ENCODE measurements around the gene VIM.

VIM gene

DNA sequence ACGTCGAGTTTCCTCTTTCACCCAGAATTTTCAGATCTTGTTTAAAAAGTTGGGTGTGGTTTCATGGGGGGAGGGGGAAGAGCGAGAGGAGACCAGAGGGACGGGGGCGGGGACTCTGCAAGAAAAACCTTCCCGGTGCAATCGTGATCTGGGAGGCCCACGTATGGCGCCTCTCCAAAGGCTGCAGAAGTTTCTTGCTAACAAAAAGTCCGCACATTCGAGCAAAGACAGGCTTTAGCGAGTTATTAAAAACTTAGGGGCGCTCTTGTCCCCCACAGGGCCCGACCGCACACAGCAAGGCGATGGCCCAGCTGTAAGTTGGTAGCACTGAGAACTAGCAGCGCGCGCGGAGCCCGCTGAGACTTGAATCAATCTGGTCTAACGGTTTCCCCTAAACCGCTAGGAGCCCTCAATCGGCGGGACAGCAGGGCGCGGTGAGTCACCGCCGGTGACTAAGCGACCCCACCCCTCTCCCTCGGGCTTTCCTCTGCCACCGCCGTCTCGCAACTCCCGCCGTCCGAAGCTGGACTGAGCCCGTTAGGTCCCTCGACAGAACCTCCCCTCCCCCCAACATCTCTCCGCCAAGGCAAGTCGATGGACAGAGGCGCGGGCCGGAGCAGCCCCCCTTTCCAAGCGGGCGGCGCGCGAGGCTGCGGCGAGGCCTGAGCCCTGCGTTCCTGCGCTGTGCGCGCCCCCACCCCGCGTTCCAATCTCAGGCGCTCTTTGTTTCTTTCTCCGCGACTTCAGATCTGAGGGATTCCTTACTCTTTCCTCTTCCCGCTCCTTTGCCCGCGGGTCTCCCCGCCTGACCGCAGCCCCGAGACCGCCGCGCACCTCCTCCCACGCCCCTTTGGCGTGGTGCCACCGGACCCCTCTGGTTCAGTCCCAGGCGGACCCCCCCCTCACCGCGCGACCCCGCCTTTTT, at the start of gene VIM:
Gene VIM, plus strand, starts transcription at position 151 of the 925 bp plus-strand sequence. CDS start 1,182 bp downstream, outside the sequence.
- peaks cover 61% of the 10 kb centered on the region for H3K4me1 Mint-ChIP-seq
- peaks cover 37% of the 10 kb centered on the region for H3K36me3 Mint-ChIP-seq (ENCODE audit: low read depth)
- peak within 1 kb of the TSS; percentile 94 for H3K27ac Mint-ChIP-seq
- ATAC-seq (peak; percentile 54), DNase-seq (peak; percentile 88)
- no peaks in the 10 kb centered on the region for H3K27me3 Mint-ChIP-seq
- H3K4me3 Mint-ChIP-seq, result peak within 1 kb of the TSS; percentile 94
- H3K9me3 Mint-ChIP-seq, result no peaks in the 10 kb centered on the region

GRCh38 chr10:17179002-17179401, 49.0 kb upstream of the VIM start:
- ATAC-seq, result no peak
- H3K4me1 Mint-ChIP-seq, result peaks cover 18% of the 10 kb centered on the region

GRCh38 chr10:17181110-17181509, 46.9 kb upstream of the VIM start:
- no peaks in the 10 kb centered on the region for H3K9me3 Mint-ChIP-seq
- no peak overlapping the region for H3K27ac Mint-ChIP-seq
- DNase-seq (no peak), ATAC-seq (no peak)
- peaks cover 7% of the 10 kb centered on the region for H3K4me1 Mint-ChIP-seq
- no peaks in the 10 kb centered on the region for H3K27me3 Mint-ChIP-seq
- H3K36me3 Mint-ChIP-seq (ENCODE audit: low read depth), result peaks cover 2% of the 10 kb centered on the region
- no peak overlapping the region for H3K4me3 Mint-ChIP-seq

More at GRCh38 chr10:17179002-17179401, 49.0 kb upstream of the VIM start:
- DNase-seq, result no peak
- no peaks in the 10 kb centered on the region for H3K9me3 Mint-ChIP-seq
- H3K36me3 Mint-ChIP-seq (ENCODE audit: low read depth), result no peaks in the 10 kb centered on the region
- H3K27ac Mint-ChIP-seq, result no peak overlapping the region
- no peak overlapping the region for H3K4me3 Mint-ChIP-seq
- no peaks in the 10 kb centered on the region for H3K27me3 Mint-ChIP-seq

DNA sequence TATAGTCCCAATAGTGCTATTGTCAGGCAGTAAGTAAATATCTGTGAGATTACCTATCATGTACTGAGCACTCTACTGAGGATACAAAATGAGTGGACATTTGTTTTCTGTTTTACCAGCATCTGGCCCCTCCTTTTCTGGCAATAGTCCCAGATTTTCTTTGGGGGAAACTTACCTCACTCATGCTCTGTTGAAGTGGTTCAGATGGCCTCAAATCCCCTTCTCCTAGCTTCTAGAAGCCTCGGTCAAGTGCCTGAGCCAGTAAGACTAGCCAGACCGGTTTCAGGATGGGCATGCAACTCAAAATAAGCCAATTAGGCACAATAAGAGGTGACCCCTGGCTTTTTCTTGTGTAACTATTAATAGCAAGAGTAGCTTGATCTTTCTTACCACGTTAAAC, 46.3 kb upstream of the VIM start:
- Mint-ChIP-seq H3K27ac (no peak overlapping the region), H3K36me3 (ENCODE audit: low read depth) (peaks cover 2% of the 10 kb centered on the region), H3K4me3 (no peak overlapping the region), H3K27me3 (no peaks in the 10 kb centered on the region), H3K9me3 (no peaks in the 10 kb centered on the region), H3K4me1 (peaks cover 4% of the 10 kb centered on the region)
- DNase-seq (no peak), ATAC-seq (no peak)

- Mint-ChIP-seq H3K9me3 (no peaks in the 10 kb centered on the region), H3K27me3 (no peaks in the 10 kb centered on the region), H3K4me1 (no peaks in the 10 kb centered on the region), H3K27ac (no peak overlapping the region), H3K4me3 (no peak overlapping the region), H3K36me3 (ENCODE audit: low read depth) (peaks cover 2% of the 10 kb centered on the region)
- ATAC-seq (no peak), DNase-seq (no peak)
Observed at GRCh38 chr10:17183110-17183509, 44.9 kb upstream of the VIM start.

GRCh38 chr10:17185873-17186272, 42.2 kb upstream of the VIM start:
- Mint-ChIP-seq H3K27me3 (no peaks in the 10 kb centered on the region), H3K9me3 (no peaks in the 10 kb centered on the region), H3K27ac (no peak overlapping the region), H3K4me3 (no peak overlapping the region), H3K36me3 (ENCODE audit: low read depth) (peaks cover 2% of the 10 kb centered on the region), H3K4me1 (peaks cover 10% of the 10 kb centered on the region)
- ATAC-seq (no peak), DNase-seq (no peak)

- Mint-ChIP-seq H3K36me3 (ENCODE audit: low read depth) (peaks cover 2% of the 10 kb centered on the region), H3K4me3 (no peak overlapping the region)
Observed at GRCh38 chr10:17188644-17189172, 39.3 kb upstream of the VIM start.

GRCh38 chr10:17190602-17191001, 37.4 kb upstream of the VIM start:
- H3K27ac Mint-ChIP-seq, result no peak overlapping the region
- no peaks in the 10 kb centered on the region for H3K9me3 Mint-ChIP-seq
- DNase-seq, result no peak
- no peak for ATAC-seq
- H3K4me3 Mint-ChIP-seq, result no peak overlapping the region
- H3K27me3 Mint-ChIP-seq, result no peaks in the 10 kb centered on the region
- H3K4me1 Mint-ChIP-seq, result peaks cover 10% of the 10 kb centered on the region
- no peaks in the 10 kb centered on the region for H3K36me3 Mint-ChIP-seq (ENCODE audit: low read depth)

More at GRCh38 chr10:17188644-17189172, 39.3 kb upstream of the VIM start:
- no peak overlapping the region for H3K27ac Mint-ChIP-seq
- DNase-seq (no peak), ATAC-seq (no peak)
- no peaks in the 10 kb centered on the region for H3K9me3 Mint-ChIP-seq
- peaks cover 10% of the 10 kb centered on the region for H3K4me1 Mint-ChIP-seq
- H3K27me3 Mint-ChIP-seq, result no peaks in the 10 kb centered on the region

DNA sequence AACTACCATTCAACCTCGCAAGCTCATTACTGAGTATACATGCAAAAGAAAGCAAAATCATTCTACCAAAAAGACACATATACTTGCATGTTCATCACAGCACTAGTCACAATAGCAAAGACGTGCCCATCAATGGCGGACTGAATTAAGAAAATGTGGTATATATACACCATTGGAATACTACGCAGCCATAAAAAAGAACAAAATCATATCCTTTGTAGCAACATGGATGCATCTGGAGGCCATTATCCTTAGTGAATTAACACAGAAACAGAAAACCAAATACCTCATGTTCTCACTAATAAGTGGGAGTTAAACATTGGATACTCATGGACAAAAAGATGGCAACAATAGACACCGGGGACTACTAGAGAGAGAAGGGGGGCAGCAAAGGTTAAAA, 33.0 kb upstream of the VIM start:
- Mint-ChIP-seq H3K4me3 (no peak overlapping the region), H3K9me3 (no peaks in the 10 kb centered on the region), H3K27me3 (no peaks in the 10 kb centered on the region), H3K27ac (no peak overlapping the region), H3K36me3 (ENCODE audit: low read depth) (no peaks in the 10 kb centered on the region), H3K4me1 (peaks cover 17% of the 10 kb centered on the region)
- ATAC-seq (no peak), DNase-seq (no peak)

DNA sequence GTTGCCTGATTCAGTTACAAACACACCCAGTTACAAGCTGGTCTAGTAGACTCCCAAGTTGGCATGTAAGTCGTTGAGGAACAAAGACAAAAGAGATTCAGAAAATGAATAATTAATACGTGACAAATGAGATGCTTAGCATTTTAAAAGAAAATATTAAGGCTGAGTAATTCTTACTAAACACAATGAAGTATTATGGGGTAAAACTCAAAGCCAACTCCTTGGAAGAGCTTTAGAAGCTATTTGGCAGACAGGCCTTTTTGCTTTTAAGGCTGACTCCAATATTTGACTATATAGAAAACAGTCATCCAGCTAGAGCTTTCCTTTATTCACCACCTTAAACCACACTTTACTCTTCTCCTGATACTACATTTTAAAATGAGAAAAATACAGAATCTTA, 32.0 kb upstream of the VIM start:
- no peaks in the 10 kb centered on the region for H3K36me3 Mint-ChIP-seq (ENCODE audit: low read depth)
- no peak overlapping the region for H3K27ac Mint-ChIP-seq
- ATAC-seq, result no peak
- DNase-seq, result no peak
- no peaks in the 10 kb centered on the region for H3K9me3 Mint-ChIP-seq
- H3K27me3 Mint-ChIP-seq, result no peaks in the 10 kb centered on the region
- peaks cover 20% of the 10 kb centered on the region for H3K4me1 Mint-ChIP-seq
- no peak overlapping the region for H3K4me3 Mint-ChIP-seq

DNA sequence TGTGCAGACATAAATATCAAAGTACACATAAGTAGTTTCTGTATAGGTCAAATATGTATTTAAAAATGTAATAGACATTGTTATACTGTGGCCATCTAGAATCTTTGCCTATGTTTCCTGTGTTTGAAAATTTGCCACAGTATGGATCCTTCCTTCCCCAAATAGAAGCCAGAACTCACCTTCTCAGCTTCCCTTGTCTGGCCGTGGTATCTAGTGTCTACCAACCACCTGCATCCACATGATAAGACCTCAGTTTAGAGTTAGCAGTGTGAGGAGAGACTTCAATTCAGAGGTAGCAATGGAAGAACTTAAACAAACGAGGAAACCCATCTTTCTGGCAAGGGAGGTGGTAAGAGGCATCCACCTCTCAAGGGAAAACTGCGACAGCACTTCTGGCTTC, 31.5 kb upstream of the VIM start:
- DNase-seq, result no peak
- H3K27ac Mint-ChIP-seq, result no peak overlapping the region
- H3K4me3 Mint-ChIP-seq, result no peak overlapping the region
- H3K36me3 Mint-ChIP-seq (ENCODE audit: low read depth), result no peaks in the 10 kb centered on the region
- no peaks in the 10 kb centered on the region for H3K27me3 Mint-ChIP-seq
- H3K9me3 Mint-ChIP-seq, result no peaks in the 10 kb centered on the region
- ATAC-seq, result no peak
- peaks cover 21% of the 10 kb centered on the region for H3K4me1 Mint-ChIP-seq

GRCh38 chr10:17199351-17199804, 28.7 kb upstream of the VIM start:
- Mint-ChIP-seq H3K27me3 (no peaks in the 10 kb centered on the region), H3K27ac (no peak overlapping the region), H3K4me1 (peaks cover 41% of the 10 kb centered on the region), H3K9me3 (no peaks in the 10 kb centered on the region), H3K4me3 (peak overlapping the region; percentile 10), H3K36me3 (ENCODE audit: low read depth) (no peaks in the 10 kb centered on the region)
- DNase-seq (no peak), ATAC-seq (no peak)

DNA sequence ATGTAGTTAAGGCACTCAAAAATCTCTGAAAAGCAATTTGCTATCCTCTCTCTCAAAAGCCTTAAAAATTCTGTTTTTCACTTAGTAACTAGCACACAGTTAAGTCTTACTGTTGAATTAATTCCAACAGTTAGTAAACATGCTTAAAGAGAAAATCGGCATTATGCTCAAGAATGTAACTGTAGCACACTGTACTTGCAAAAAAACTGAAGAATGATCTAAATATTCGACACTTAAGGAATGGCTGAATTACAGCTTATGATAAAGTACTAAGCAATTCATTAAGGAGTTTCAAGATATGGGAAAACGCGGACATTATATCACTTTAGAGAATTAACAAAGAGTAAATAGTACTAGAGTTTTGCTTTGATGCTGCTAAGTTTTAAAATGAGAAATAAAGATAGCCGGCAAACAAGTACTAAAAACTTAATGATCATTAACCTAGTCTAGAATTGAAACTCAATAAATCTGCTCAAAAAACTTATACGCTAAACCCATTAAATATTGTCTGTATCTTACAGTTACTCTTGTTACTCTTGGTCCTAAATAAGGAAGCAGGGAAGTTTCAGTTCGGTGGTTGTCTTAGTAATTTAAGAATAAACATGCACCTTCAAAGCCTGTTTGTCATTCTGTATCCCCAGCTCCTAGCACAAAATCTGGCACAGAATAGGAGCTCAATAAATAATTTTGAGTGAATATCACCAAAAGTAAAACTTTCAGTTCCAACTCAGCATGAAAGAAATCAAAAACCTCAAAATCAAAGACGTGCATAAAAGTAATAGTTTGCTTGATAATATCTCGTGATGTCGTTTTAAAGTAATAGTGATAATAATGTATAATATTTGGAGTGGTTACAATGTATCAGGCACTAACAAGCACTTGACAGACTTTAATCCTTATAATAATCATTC, 27.8 kb upstream of the VIM start:
- DNase-seq, result no peak
- no peaks in the 10 kb centered on the region for H3K36me3 Mint-ChIP-seq (ENCODE audit: low read depth)
- peak overlapping the region; percentile 86 for H3K4me3 Mint-ChIP-seq
- ATAC-seq, result no peak
- H3K9me3 Mint-ChIP-seq, result no peaks in the 10 kb centered on the region
- peaks cover 46% of the 10 kb centered on the region for H3K4me1 Mint-ChIP-seq
- H3K27me3 Mint-ChIP-seq, result no peaks in the 10 kb centered on the region
- peak overlapping the region; percentile 89 for H3K27ac Mint-ChIP-seq
